ENCODE data around the gene ADAMTS12. TPM values are rescaled to one million over a fixed set of nuclear protein-coding genes. Genes with fewer than 3 reads are reported as not detected.

Gene ADAMTS12
- total RNA-seq, 4 donors from 2014 or later, result 0.49 to 3.1 (median 2.5) TPM

DNA sequence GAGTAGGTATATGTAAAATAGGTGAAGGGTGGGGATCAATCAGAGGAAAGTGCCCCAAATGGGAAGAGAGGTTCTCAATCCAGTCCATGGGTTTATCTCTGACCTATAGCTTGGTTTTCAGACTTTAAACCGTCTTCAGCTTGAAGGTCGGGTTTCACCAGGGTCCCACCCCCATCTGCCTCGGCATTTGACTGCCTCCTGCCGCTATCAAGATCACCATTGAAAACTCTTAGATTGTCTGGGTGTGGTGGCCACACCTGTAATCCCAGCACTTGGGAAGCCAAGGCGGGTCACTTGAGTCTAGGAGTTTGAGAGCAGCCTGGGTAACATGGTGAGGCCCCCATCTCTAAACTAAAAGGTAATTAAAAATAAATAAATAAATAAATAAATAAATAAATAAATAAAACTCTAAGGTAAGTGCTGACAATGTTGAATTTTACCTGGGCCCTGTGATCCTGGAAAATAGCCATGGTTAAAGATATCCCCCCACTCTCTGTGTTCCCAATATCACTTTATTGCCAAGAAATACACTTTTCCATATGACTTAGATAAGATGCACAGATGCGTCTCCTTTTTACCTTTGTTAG lies 402.2 kb downstream of the ADAMTS12 start:
- ATAC-seq (no peak), DNase-seq (no peak)
- intact Hi-C loops (cut with DNase I; ENCODE audit: low total_unique reads) (no loop called here), in situ Hi-C loops (cut with MboI; ENCODE audit: low sequenced_read_pairs in 4 of 4) (no loop called here)
- Histone ChIP-seq H3K9me3 (no peaks in the 10 kb centered on the region), H3K27ac (no peak overlapping the region), H3K4me3 (no peak overlapping the region), H3K27me3 (no peaks in the 10 kb centered on the region), H3K36me3 (no peaks in the 10 kb centered on the region), H3K4me1 (peaks cover 0 to 8% of the 10 kb centered on the region in 2 donors)
- TF ChIP-seq, protein P1, sequence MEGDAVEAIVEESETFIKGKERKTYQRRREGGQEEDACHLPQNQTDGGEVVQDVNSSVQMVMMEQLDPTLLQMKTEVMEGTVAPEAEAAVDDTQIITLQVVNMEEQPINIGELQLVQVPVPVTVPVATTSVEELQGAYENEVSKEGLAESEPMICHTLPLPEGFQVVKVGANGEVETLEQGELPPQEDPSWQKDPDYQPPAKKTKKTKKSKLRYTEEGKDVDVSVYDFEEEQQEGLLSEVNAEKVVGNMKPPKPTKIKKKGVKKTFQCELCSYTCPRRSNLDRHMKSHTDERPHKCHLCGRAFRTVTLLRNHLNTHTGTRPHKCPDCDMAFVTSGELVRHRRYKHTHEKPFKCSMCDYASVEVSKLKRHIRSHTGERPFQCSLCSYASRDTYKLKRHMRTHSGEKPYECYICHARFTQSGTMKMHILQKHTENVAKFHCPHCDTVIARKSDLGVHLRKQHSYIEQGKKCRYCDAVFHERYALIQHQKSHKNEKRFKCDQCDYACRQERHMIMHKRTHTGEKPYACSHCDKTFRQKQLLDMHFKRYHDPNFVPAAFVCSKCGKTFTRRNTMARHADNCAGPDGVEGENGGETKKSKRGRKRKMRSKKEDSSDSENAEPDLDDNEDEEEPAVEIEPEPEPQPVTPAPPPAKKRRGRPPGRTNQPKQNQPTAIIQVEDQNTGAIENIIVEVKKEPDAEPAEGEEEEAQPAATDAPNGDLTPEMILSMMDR (IDR thresholded peaks at IDR 0.05 in 4 of 5, conservative IDR thresholded peaks at IDR 0.05 in 1 of 5), result no peak
- no peak for TF ChIP-seq POLR2A (IDR thresholded peaks at IDR 0.05)

DNA sequence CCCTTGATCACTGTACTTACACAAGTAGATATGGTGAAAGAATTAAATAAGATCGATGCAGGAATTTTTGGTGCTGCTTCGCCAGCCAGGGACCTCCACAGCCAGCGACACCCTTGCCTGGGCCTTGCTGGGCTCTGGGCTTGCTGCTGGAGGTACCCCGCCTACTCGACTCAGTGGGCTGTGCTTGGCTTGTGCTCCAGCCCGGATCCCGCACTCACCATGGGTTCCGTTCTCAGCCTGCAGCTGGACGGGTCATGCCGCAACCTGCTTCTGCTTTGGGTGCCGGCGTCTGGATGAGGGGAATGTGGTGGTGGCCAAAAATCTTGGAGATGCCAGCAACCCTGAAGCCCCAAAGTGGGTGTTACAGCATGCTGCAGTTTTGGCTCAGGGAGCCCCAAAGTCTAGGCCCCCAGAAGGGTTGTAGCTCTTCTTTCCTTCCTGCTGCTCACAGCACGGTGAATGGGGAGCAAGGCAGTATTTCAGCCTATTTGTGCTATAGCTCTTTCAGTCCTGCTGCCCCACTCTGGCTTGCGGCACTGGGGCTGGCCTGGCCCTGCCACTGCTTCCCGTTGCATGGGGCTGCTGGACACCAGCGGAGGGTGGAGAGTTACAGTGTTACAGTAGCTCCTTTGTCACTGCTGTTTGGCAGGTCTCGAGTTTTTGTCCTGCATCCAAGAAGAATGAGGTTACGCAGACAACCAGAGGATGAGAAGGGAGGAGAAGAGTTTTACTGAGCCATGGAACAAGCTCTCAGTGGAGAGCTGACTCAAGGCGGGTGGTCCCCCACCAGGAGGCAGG lies 403.0 kb downstream of the ADAMTS12 start:
- DNase-seq, result no peak
- Histone ChIP-seq H3K4me1 (no peaks in the 10 kb centered on the region), H3K9me3 (no peaks in the 10 kb centered on the region), H3K36me3 (no peaks in the 10 kb centered on the region), H3K27me3 (no peaks in the 10 kb centered on the region), H3K4me3 (no peak overlapping the region), H3K27ac (no peak overlapping the region)
- intact Hi-C loops (cut with DNase I; ENCODE audit: low total_unique reads), result no loop called here
- TF ChIP-seq, protein P1 (IDR thresholded peaks at IDR 0.05 in 4 of 5, conservative IDR thresholded peaks at IDR 0.05 in 1 of 5), result no peak
- no peak for TF ChIP-seq POLR2A (IDR thresholded peaks at IDR 0.05)
- in situ Hi-C loops (cut with MboI; ENCODE audit: low sequenced_read_pairs in 4 of 4), result no loop called here
- no peak for ATAC-seq

DNA sequence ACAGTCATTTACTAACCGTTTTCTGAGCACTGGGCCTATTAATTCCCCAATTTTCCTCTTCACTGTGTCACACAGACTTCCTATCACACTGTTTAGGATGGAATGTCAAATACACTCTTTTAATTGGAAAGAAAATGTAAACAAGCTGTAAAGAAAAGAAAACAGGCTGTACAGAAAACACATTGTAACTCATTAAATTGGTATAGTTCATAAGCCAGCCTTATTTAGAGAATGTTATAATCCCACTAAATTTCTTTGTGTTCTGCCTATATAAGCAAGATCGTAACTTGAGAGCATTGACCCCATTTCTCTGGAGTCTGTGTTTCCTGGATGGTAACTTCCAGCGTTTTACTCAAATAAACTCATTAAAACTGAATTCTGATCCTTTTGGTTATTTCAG lies 404.6 kb downstream of the ADAMTS12 start:
- TF ChIP-seq POLR2A (IDR thresholded peaks at IDR 0.05), result no peak
- TF ChIP-seq, protein P1 (IDR thresholded peaks at IDR 0.05 in 4 of 5, conservative IDR thresholded peaks at IDR 0.05 in 1 of 5), result no peak
- in situ Hi-C loops (cut with MboI; ENCODE audit: low sequenced_read_pairs in 4 of 4), result no loop called here
- intact Hi-C loops (cut with DNase I; ENCODE audit: low total_unique reads), result no loop called here
- Histone ChIP-seq H3K4me3 (no peak overlapping the region), H3K27ac (no peak overlapping the region), H3K27me3 (no peaks in the 10 kb centered on the region), H3K9me3 (no peaks in the 10 kb centered on the region), H3K36me3 (no peaks in the 10 kb centered on the region), H3K4me1 (no peaks in the 10 kb centered on the region)
- DNase-seq, result no peak
- no peak for ATAC-seq

DNA sequence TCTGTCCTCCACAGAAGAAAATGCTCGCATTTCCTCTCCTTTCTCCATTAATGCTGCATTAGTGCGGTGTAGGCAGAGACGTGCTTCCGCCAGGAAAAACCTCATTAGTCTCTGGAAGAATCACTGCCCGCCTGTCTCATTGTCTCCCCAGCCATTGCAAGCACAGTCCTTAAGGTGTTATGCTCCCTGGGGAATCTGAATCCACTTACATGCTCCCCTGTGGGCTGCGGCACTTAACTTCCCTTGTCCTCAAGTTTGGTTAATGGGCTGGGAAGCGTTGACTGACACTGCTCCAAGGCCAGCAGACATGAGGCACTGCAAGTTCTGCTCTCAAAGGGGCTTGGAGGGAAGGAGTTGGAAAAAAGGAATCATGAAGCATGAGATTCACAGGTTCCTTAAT lies 409.5 kb downstream of the ADAMTS12 start:
- DNase-seq, result no peak
- H3K4me3 ChIP-seq, result no peak overlapping the region
- H3K36me3 ChIP-seq, result no peaks in the 10 kb centered on the region
- H3K9me3 ChIP-seq, result no peaks in the 10 kb centered on the region
- intact Hi-C loops (cut with DNase I; ENCODE audit: low total_unique reads), result no loop called here
- no peak for TF ChIP-seq POLR2A (IDR thresholded peaks at IDR 0.05)
- TF ChIP-seq, protein P1 (IDR thresholded peaks at IDR 0.05 in 4 of 5, conservative IDR thresholded peaks at IDR 0.05 in 1 of 5), result no peak
- in situ Hi-C loops (cut with MboI; ENCODE audit: low sequenced_read_pairs in 4 of 4), result no loop called here
- H3K27ac ChIP-seq, result no peak overlapping the region
- H3K27me3 ChIP-seq, result no peaks in the 10 kb centered on the region
- H3K4me1 ChIP-seq, result no peaks in the 10 kb centered on the region
- ATAC-seq, result no peak
